HG02840 (cell line): ENCODE results near the gene CATSPERD.
"Not testable (repeated sequence)": the region's sequence is repeated elsewhere in the genome, so short reads cannot be mapped to it uniquely, and the experiment has no call there.

Source experiments
- ATAC-seq: cut with Tn5 transposase; IDR thresholded peaks from one replicate; pipeline ENCODE4 v1.9.1; 2021; ENCODE audit warnings: mild to moderate bottlenecking, moderate library complexity, moderate number of reproducible peaks; ENCODE audit not compliant: unreplicated experiment, low FRiP score

CATSPERD gene

GRCh38 chr19:5697890-5698634 lies 22.4 kb upstream of the CATSPERD start:
- ATAC-seq: no peak

DNA sequence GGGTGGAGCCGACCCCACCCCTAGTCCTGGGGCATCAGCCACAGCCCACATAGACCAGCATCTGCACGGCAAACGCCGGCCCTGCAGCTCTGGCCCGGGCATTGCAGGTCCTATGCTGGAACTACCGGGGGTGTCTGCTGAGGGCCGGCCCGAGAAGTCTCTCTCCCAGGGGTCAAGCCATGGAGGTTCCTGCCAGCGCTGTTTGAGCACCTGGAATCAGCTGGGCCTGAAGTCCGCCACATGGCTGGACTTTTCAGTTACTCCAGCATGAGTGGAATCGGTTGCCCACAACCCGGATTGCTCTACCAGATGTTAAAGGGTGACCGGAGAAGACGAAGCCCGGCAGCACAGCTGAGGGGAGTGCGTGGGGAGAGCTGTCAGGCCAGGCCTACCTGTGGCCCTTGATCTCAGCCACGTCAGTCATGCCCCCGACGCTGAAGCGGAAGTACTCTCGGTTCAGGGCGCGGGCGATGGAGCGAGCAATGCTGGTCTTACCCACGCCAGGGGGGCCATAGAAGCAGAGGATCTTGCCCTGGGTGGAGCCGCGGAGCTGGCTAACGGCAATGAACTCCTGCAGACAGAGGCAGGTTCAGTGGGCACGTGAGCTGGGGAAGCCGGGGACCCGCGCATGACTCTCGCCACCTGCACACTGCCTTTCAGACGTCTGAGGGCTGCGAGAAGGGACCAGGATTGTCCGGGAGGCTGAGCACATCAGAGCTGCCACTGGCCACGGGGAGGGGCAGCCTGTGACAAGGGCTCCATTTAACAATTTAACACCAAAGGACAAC lies 21.6 kb upstream of the CATSPERD start:
- ATAC-seq: no peak

DNA sequence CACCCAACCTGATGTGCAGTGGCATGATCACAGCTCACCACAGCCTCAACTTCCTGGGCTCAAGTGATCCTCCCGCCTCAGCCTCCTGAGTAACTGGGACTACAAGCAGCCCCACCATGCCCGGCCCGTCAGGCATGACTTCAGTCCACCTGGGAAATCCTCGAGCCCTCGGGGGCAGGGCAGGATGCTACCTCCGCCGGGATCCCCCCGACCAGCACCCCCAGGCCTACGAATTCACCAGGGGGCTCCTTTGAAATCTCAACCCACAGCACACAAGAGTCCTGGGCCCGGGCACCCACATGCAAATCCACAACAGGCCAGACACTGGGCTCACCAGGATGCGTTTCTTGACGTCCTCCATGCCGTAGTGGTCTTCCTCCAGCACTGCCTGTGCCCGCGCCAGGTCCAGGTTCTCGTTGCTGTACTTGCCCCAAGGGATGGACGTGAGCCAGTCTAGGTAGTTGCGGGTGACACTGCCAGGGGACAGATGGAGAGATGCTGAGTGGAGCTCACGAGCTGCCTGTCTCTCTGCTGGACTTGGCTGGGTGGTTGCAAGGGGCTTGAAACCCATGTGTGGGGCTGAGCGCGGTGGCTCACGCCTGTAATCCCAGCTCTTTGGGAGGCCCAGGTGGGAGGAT lies 19.9 kb upstream of the CATSPERD start:
- no peak for ATAC-seq

- ATAC-seq: not testable (repeated sequence)
Measured at GRCh38 chr19:5702053-5702410, 18.4 kb upstream of the CATSPERD start.

DNA sequence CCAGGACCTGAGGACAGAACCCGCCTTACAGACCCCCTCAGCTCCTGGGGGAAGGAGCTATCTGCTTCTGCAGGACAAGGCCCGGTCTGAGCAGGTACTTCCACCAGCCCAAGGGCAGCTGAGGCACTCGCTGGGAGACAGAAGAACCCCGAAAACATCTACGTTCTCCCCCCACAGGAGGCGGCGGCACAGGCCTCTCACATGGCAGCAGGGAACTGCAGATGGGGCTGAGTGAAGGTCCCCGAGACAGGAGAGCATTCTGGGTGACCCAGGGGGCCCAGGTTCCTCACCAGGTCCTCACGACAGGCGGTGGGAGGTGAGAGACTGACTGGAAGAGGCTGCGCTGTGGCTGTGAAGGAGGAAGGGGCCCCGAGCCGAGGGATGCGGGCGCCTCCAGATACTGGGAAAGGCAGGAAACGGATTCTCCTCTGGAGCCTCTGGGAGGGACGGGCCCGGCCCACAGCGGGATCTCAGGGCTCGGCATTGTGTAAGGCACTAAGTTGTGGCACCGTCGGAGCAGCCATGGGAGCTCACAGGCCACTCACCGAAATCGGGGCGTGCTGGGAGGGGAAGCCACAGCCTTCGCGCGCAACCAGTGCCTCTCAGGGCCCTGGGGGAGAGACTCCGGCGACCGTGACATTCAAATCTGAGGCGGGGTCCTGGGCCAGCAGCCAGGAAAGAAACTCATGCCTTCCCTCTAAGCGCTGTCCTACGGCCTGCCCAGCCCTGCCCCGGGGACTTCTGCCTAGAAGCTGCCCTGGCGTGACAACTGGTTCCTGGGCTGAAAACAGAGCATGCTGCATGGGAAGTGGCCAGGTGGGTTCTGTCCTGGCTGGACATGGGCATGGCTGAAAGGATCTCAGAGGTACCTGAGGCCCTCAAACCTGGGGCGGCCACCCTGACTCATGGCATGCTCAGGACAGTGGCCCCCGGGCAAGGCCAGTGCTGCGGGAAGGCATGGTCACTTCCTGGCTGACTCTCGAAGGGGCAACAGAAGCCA lies 16.3 kb upstream of the CATSPERD start:
- ATAC-seq: no peak

DNA sequence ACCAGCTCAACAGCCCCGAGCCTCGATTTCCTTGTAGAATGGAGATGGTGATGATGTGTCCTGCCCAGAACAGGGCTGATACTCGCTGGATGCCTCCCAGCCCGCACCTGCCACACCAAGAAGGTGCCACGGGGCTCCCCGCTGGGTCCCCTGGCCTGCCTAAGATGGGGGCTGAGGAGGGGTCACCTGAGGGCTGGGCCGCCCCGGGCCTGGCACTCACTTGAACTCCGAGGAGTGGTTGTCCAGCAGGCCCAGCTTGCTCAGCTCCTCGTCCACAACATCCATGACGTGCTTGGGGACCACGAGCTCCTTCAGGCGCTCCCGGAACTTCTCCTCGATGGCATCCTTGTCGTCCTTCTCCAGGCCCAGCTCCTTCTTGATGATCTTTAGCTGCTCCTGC lies 14.9 kb upstream of the CATSPERD start:
- no peak for ATAC-seq

- ATAC-seq: no peak
Measured at GRCh38 chr19:5706876-5707573, 13.4 kb upstream of the CATSPERD start.

GRCh38 chr19:5707576-5708575 lies 12.6 kb upstream of the CATSPERD start:
- ATAC-seq: no peak

DNA sequence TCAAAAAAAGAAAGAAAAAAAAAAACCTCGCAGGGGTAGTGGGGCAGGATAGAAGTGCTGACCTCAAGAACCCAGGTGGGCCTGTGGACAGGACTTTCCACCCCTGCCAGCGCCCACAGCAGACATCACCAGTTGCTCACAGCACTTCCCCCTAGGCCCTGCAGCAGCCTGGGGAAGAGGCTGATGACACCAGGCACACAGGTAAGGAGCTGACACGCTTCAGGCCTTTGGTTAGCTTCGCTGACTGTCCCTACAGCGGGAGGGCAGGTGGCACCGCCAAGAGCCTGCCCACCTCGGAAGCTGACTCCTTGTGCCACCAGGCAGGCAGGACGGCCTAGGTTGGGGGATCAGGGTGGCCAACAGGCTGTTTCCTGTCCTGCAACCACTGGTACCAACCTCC lies 9.4 kb upstream of the CATSPERD start:
- ATAC-seq: no peak

GRCh38 chr19:5711713-5712161 lies 8.7 kb upstream of the CATSPERD start:
- no peak for ATAC-seq

DNA sequence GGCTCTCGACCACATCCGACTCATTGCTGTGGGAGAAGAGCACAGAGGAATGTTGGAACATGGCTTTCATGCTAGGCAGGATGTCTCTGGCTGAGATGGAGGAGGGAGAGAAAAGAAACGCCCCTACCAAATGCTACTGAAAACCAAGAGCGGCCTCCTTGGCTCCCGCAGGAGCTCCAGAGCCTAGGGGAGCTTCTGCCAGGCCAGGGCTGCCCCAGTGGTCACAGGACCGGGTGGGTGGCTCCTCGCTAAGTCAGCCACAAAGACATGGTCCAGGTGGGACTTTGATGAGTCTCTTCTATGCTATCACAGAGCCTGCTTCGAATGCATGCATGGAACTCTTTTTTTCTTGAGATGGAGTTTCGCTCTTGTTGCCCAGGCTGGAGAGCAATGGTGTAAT lies 7.2 kb upstream of the CATSPERD start:
- no peak for ATAC-seq

DNA sequence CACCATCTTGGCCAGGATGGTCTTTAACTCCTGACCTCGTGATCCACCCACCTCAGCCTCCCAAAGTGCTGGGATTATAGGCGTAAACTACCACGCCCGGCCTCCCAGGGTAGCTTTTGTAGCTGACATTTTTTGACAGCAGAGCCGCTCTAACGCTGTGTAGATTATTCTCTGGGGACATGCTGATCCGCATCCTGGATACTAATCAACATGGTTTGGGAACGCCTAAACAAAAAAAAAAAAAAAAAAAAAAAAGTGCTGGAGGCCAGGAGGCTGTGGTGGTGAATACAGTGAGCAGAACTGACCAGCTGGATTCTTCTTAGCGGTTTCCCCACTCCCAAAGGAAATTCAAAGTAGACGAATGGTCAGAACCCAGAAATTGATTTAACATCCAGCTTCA lies 5.6 kb upstream of the CATSPERD start:
- ATAC-seq: no peak

- no peak for ATAC-seq
Measured at GRCh38 chr19:5717215-5717935, 3.1 kb upstream of the CATSPERD start.

- no peak for ATAC-seq
Measured at GRCh38 chr19:5718037-5718578, 2.3 kb upstream of the CATSPERD start.

DNA sequence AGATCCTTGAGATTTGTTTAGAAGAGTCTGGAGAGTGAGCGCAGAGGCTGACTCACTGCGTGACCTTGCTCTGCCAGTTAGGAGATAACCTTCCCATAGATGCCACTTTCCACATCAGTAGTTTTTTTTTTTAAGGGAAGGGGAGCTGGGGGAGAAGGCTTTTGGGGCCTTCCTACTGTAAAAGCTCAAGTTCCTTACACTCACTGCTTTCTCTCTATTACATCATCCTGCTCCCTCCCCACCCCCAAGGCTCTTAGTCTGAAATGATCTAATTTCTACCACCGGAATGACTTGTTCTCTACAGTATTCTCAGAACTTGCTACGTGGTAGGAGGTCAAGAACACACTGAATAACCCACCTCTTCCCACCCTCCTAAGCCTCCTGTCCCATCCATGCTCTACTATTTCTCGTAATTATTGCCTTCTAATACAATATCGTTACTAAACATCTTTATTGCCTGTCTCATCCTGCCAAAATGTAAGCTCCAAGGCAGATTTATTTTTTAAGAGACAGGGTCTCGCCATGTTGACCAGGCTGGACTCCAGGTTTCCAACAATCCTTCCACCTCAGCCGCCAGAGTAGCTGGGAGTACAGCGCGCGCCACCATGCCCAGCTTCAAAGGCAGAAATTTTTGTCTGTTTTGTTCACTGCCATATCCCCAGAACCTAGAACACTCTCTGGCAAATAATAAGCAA lies 1.7 kb upstream of the CATSPERD start:
- ATAC-seq: no peak

- no peak for ATAC-seq
Measured at GRCh38 chr19:5719274-5719960, 1.0 kb upstream of the CATSPERD start.
